ENCODE measurements around the gene PRKD1. TPM values are rescaled to one million over a fixed set of nuclear protein-coding genes. Genes with fewer than 3 reads are reported as not detected.

The PRKD1 gene
- total RNA-seq, 1 donor from 2014 or later, result 14.9 TPM

GRCh38 chr14:29798811-29799210, 128.8 kb downstream of the PRKD1 start:
- DNase-seq (no peak), ATAC-seq (no peak)
- H3K27ac ChIP-seq, result no peak overlapping the region
- H3K36me3 ChIP-seq, result no peaks in the 10 kb centered on the region
- intact Hi-C loops (cut with DNase I), result no loop called here
- no peaks in the 10 kb centered on the region for H3K27me3 ChIP-seq (ENCODE audit: low read depth)
- no peaks in the 10 kb centered on the region for H3K9me3 ChIP-seq
- H3K4me1 ChIP-seq, result no peaks in the 10 kb centered on the region
- TF ChIP-seq CTCF (IDR thresholded peaks at IDR 0.05), result no peak
- no peak overlapping the region for H3K4me3 ChIP-seq

- no peak overlapping the region for H3K27ac ChIP-seq
- no peaks in the 10 kb centered on the region for H3K4me1 ChIP-seq
- ATAC-seq (no peak), DNase-seq (no peak)
- H3K27me3 ChIP-seq (ENCODE audit: low read depth), result no peaks in the 10 kb centered on the region
- no peaks in the 10 kb centered on the region for H3K36me3 ChIP-seq
- intact Hi-C loops (cut with DNase I), result no loop called here
- no peak overlapping the region for H3K4me3 ChIP-seq
- no peaks in the 10 kb centered on the region for H3K9me3 ChIP-seq
- TF ChIP-seq CTCF (IDR thresholded peaks at IDR 0.05), result no peak
These were observed 129.5 kb downstream of the PRKD1 start for GRCh38 chr14:29798108-29798663.

DNA sequence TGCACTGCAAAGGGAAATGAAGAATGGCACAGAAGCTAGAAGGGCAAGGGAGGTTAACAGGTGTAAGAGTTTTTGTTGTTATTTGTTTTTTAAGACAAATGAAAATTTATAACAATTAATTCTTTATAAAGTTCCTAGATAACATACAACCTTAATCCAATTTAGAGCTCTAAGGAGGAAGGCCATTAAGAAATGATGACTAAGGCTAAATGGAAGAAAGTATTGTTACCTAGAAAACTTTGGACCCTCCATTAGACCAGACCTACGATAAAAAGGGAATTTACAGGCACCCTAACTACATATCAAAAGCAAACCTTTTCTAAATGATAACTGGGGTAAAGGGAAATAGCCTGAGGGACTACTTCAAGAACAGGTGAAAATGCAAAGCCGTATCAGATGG, 130.8 kb downstream of the PRKD1 start:
- no peak for TF ChIP-seq CTCF (IDR thresholded peaks at IDR 0.05)
- ATAC-seq (no peak), DNase-seq (no peak)
- Histone ChIP-seq H3K4me1 (no peaks in the 10 kb centered on the region), H3K4me3 (no peak overlapping the region), H3K36me3 (no peaks in the 10 kb centered on the region), H3K9me3 (no peaks in the 10 kb centered on the region), H3K27ac (no peak overlapping the region), H3K27me3 (ENCODE audit: low read depth) (no peaks in the 10 kb centered on the region)
- intact Hi-C loops (cut with DNase I), result no loop called here

GRCh38 chr14:29789475-29789874, 138.2 kb downstream of the PRKD1 start:
- H3K4me3 ChIP-seq, result no peak overlapping the region
- intact Hi-C loops (cut with DNase I), result no loop called here
- H3K27ac ChIP-seq, result no peak overlapping the region
- TF ChIP-seq CTCF (IDR thresholded peaks at IDR 0.05), result no peak
- no peaks in the 10 kb centered on the region for H3K9me3 ChIP-seq
- H3K4me1 ChIP-seq, result no peaks in the 10 kb centered on the region
- DNase-seq (no peak), ATAC-seq (peak in 1 of 2 donors; percentile 27)
- H3K36me3 ChIP-seq, result no peaks in the 10 kb centered on the region
- no peaks in the 10 kb centered on the region for H3K27me3 ChIP-seq (ENCODE audit: low read depth)

DNA sequence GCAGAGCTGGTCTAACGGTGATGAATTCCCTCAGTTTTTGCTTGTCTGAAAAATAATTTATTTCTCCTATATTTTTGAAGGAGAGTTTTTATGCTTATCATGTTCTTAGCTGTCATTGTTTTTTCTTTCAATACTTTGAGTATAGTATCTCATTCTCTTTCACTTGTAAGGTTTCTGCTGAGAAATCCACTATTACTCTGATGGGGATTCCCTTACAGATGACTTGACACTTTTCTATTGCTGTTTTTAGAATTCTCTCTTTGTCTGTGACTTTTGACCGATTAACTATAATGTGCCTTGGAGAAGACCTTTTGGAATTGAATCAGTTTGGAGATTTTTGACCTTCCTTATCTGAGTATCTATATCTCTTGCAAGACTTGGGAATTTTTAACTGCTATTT, 139.6 kb downstream of the PRKD1 start:
- TF ChIP-seq CTCF (IDR thresholded peaks at IDR 0.05), result no peak
- Histone ChIP-seq H3K4me3 (no peak overlapping the region), H3K36me3 (no peaks in the 10 kb centered on the region), H3K4me1 (no peaks in the 10 kb centered on the region), H3K9me3 (no peaks in the 10 kb centered on the region), H3K27ac (no peak overlapping the region), H3K27me3 (ENCODE audit: low read depth) (no peaks in the 10 kb centered on the region)
- ATAC-seq (no peak), DNase-seq (no peak)
- intact Hi-C loops (cut with DNase I), result no loop called here

GRCh38 chr14:29783556-29783955, 144.1 kb downstream of the PRKD1 start:
- H3K36me3 ChIP-seq, result no peaks in the 10 kb centered on the region
- no peak for ATAC-seq
- H3K9me3 ChIP-seq, result no peaks in the 10 kb centered on the region
- no peak for DNase-seq
- H3K27ac ChIP-seq, result no peak overlapping the region
- TF ChIP-seq CTCF (IDR thresholded peaks at IDR 0.05), result no peak
- no peaks in the 10 kb centered on the region for H3K27me3 ChIP-seq (ENCODE audit: low read depth)
- intact Hi-C loops (cut with DNase I), result no loop called here
- no peak overlapping the region for H3K4me3 ChIP-seq
- no peaks in the 10 kb centered on the region for H3K4me1 ChIP-seq
